GM21529 (cell line): Measurements from ENCODE around the gene CHMP6.
"Not testable (repeated sequence)": the region's sequence is repeated elsewhere in the genome, so short reads cannot be mapped to it uniquely, and the experiment has no call there.

Source experiments
- ATAC-seq: cut with Tn5 transposase; IDR thresholded peaks from one replicate; pipeline ENCODE4 v1.9.1; 2021; ENCODE audit not compliant: unreplicated experiment

CHMP6 gene

GRCh38 chr17:81010935-81011334 lies 19.3 kb downstream of the CHMP6 start:
- ATAC-seq, result no peak

- ATAC-seq, result no peak
These were observed 20.3 kb downstream of the CHMP6 start for GRCh38 chr17:81011951-81012350.

GRCh38 chr17:81012574-81013447 lies 21.2 kb downstream of the CHMP6 start:
- ATAC-seq, result no peak

GRCh38 chr17:81013642-81014041 lies 22.0 kb downstream of the CHMP6 start:
- ATAC-seq, result no peak

GRCh38 chr17:81015136-81015535 lies 23.5 kb downstream of the CHMP6 start:
- no peak for ATAC-seq

- no peak for ATAC-seq
These were observed 24.9 kb downstream of the CHMP6 start for GRCh38 chr17:81016575-81016974.

- ATAC-seq, result not testable (repeated sequence)
These were observed 25.7 kb downstream of the CHMP6 start for GRCh38 chr17:81017330-81017729.

- ATAC-seq, result no peak
These were observed 26.6 kb downstream of the CHMP6 start for GRCh38 chr17:81018044-81018802.

GRCh38 chr17:81019563-81020442 lies 28.2 kb downstream of the CHMP6 start:
- no peak for ATAC-seq

GRCh38 chr17:81020443-81020766 lies 28.8 kb downstream of the CHMP6 start:
- no peak for ATAC-seq

- no peak for ATAC-seq
These were observed 29.3 kb downstream of the CHMP6 start for GRCh38 chr17:81020767-81021497.

GRCh38 chr17:81021531-81022343 lies 30.1 kb downstream of the CHMP6 start:
- no peak for ATAC-seq

- ATAC-seq, result no peak
These were observed 30.7 kb downstream of the CHMP6 start for GRCh38 chr17:81022344-81022676.

GRCh38 chr17:81025065-81025740 lies 33.6 kb downstream of the CHMP6 start:
- ATAC-seq, result no peak

- ATAC-seq, result no peak
These were observed 34.1 kb downstream of the CHMP6 start for GRCh38 chr17:81025741-81026129.

GRCh38 chr17:81026266-81027036 lies 34.8 kb downstream of the CHMP6 start:
- no peak for ATAC-seq

GRCh38 chr17:81027038-81027437 lies 35.4 kb downstream of the CHMP6 start:
- ATAC-seq, result no peak

GRCh38 chr17:81027591-81028505 lies 36.2 kb downstream of the CHMP6 start:
- no peak for ATAC-seq
